Gastrocnemius medialis (tissue), 4 donors: ENCODE data around the gene GRIK3.

Experiments
- CTCF ChIP-seq, 5 experiments: fragments of 450-650 bp in 3 of 5; fragments of 200-600 bp in 2 of 5; sonication (generic) in 2 of 5; IDR thresholded peaks in 4 of 5; conservative IDR thresholded peaks in 1 of 5; 1 replicate in 4 of 5; 2 replicates in 1 of 5; pipeline ENCODE4 v1.5.1; 2016 to 2019; ENCODE audit warnings: antibody characterized with exemption in 5 of 5, mild to moderate bottlenecking in 3 of 5, moderate library complexity in 3 of 5
- POLR2A ChIP-seq, 2 donors: fragments of 450-650 bp; IDR thresholded peaks; one replicate each; pipeline ENCODE4 v1.6.1; 2017; ENCODE audit warnings: antibody characterized with exemption in 2 of 2, mild to moderate bottlenecking in 2 of 2, moderate library complexity in 2 of 2

GRCh38 chr1:37012226-37012625 lies 22.1 kb downstream of the GRIK3 start:
- TF ChIP-seq CTCF (IDR thresholded peaks at IDR 0.05 in 4 of 5, conservative IDR thresholded peaks at IDR 0.05 in 1 of 5) (no peak), POLR2A (IDR thresholded peaks at IDR 0.05) (no peak)
